HG02798 (cell line): ENCODE results near the gene C8G.

ENCODE experiments used
- ATAC-seq: cut with Tn5 transposase; IDR thresholded peaks from one replicate; pipeline ENCODE4 v1.9.1; 2021; ENCODE audit warnings: mild to moderate bottlenecking; ENCODE audit not compliant: unreplicated experiment, poor library complexity

C8G gene

GRCh38 chr9:136944519-136945332 lies at the start of gene C8G, which contains the start of gene FBXW5:
C8G (plus strand) TSS chr9:136945243; CDS start chr9:136945321, 78 bp downstream.
FBXW5 (minus strand) TSS chr9:136944738; CDS start chr9:136944083, 655 bp downstream.
- peak; percentile 91 for ATAC-seq

GRCh38 chr9:136896027-136896426 lies 49.0 kb upstream of the C8G start:
- ATAC-seq = no peak

GRCh38 chr9:136898483-136899100 lies 46.5 kb upstream of the C8G start:
- ATAC-seq = no peak

- ATAC-seq = peak; percentile 46
These were observed 45.8 kb upstream of the C8G start for GRCh38 chr9:136899196-136899595.

GRCh38 chr9:136900556-136900955 lies 44.5 kb upstream of the C8G start:
- ATAC-seq = no peak

- ATAC-seq = peak; percentile 1
These were observed 44.0 kb upstream of the C8G start for GRCh38 chr9:136900988-136901515.

GRCh38 chr9:136901516-136902258 lies 43.4 kb upstream of the C8G start:
- ATAC-seq = peak; percentile 62

- ATAC-seq = peak; percentile 65
These were observed 42.7 kb upstream of the C8G start for GRCh38 chr9:136902259-136902821.

GRCh38 chr9:136903041-136903554 lies 41.9 kb upstream of the C8G start:
- ATAC-seq = no peak

GRCh38 chr9:136906266-136906665 lies 38.8 kb upstream of the C8G start:
- no peak for ATAC-seq

- ATAC-seq = no peak
These were observed 37.8 kb upstream of the C8G start for GRCh38 chr9:136907011-136907914.

- ATAC-seq = no peak
These were observed 34.7 kb upstream of the C8G start for GRCh38 chr9:136910197-136910900.

- ATAC-seq = no peak
These were observed 34.2 kb upstream of the C8G start for GRCh38 chr9:136910901-136911245.

GRCh38 chr9:136913701-136914438 lies 31.2 kb upstream of the C8G start:
- no peak for ATAC-seq

GRCh38 chr9:136915632-136916329 lies 29.3 kb upstream of the C8G start:
- ATAC-seq = no peak

GRCh38 chr9:136916330-136917184 lies 28.5 kb upstream of the C8G start:
- no peak for ATAC-seq

- no peak for ATAC-seq
These were observed 27.1 kb upstream of the C8G start for GRCh38 chr9:136917902-136918301.
